Measurements from ENCODE around the gene IGF1R. TPM values are rescaled to one million over a fixed set of nuclear protein-coding genes. Genes with fewer than 3 reads are reported as not detected.

The IGF1R gene
- total RNA-seq, 1 experiment from 2014 or later = 125 TPM

DNA sequence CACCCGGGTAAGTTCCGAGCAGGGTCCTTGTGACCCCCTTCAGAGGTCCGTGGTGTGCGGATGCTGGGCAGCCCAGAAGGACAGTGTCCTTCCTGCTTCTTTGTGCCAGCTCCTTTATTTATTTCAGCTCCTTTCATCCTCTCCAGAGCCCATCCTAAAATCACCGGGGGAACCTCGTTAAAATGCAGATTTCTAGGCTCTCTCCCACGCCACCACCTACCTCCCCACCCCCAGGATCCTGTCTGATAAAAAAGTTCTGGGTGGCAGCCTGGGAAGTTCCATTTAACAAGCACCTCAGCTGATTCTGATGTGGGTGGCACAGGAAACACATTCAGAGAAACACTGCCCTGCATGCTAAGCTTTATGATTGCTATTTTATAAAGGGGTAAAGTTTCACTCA is 12.5 kb upstream of the IGF1R start:
- H3K9me3 Mint-ChIP-seq = no peaks in the 10 kb centered on the region
- H3K27ac Mint-ChIP-seq = no peak overlapping the region
- no peaks in the 10 kb centered on the region for H3K27me3 Mint-ChIP-seq (ENCODE audit: low read depth)
- TF ChIP-seq ELF4 (CRISPR knock-in tag; IDR thresholded peaks at IDR 0.05; ENCODE audit: low read depth) (no peak), ATF2 (CRISPR knock-in tag; IDR thresholded peaks at IDR 0.05; ENCODE audit: borderline replicate concordance, low read depth) (no peak), ZNF423 (CRISPR knock-in tag; IDR thresholded peaks at IDR 0.05) (no peak), ZNF396 (CRISPR knock-in tag; IDR thresholded peaks at IDR 0.05; ENCODE audit: borderline replicate concordance) (no peak), ATF6 (CRISPR knock-in tag; IDR thresholded peaks at IDR 0.05) (no peak), AR (CRISPR knock-in tag; IDR thresholded peaks at IDR 0.05) (no peak), SMAD3 (CRISPR knock-in tag; IDR thresholded peaks at IDR 0.05; ENCODE audit: borderline replicate concordance) (no peak), TP53 (CRISPR knock-in tag; IDR thresholded peaks at IDR 0.05) (no peak), CREM (CRISPR knock-in tag; IDR thresholded peaks at IDR 0.05) (no peak), ZBTB21 (CRISPR knock-in tag; IDR thresholded peaks at IDR 0.05; ENCODE audit: borderline replicate concordance) (no peak), ERG (CRISPR knock-in tag; IDR thresholded peaks at IDR 0.05) (no peak), ZSCAN18 (CRISPR knock-in tag; IDR thresholded peaks at IDR 0.05) (no peak), STAT6 (CRISPR knock-in tag; conservative IDR thresholded peaks at IDR 0.05; ENCODE audit: low read depth) (no peak)
- TF ChIP-seq, protein P1, sequence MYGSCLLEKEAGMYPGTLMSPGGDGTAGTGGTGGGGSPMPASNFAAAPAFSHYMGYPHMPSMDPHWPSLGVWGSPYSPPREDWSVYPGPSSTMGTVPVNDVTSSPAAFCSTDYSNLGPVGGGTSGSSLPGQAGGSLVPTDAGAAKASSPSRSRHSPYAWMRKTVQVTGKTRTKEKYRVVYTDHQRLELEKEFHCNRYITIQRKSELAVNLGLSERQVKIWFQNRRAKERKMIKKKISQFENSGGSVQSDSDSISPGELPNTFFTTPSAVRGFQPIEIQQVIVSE (CRISPR knock-in tag; IDR thresholded peaks at IDR 0.05; ENCODE audit: borderline replicate concordance) = no peak
- H3K4me1 Mint-ChIP-seq = peaks cover 15% of the 10 kb centered on the region
- H3K36me3 Mint-ChIP-seq = no peaks in the 10 kb centered on the region
- POLR2A ChIA-PET = interaction anchor here (0.8 kb wide), 1 partner anchor 82 kb away, joined by 3 read pairs; no protein-coding TSS in a partner anchor
- CTCF ChIA-PET = interaction anchor here (0.7 to 3.1 kb wide), 6 partner anchors 11 to 215 kb away, joined by 3 to 16 read pairs (median 4); partner anchors contain the start of gene IGF1R
- no peak for DNase-seq (ENCODE audit: low spot score)
- no peak overlapping the region for H3K4me3 Mint-ChIP-seq
- ATAC-seq = peak; percentile 54

Data from WTC11 (cell line).